IPS-20b (cell line): ENCODE data around the gene DCST1.

Experiments used
- H3K27ac ChIP-seq: one replicate; pipeline ENCODE4 v1.5.1; 2013; ENCODE audit warnings: low read length
- H3K27me3 ChIP-seq: 2 replicates; pipeline ENCODE4 v1.6.1; 2013; ENCODE audit warnings: mild to moderate bottlenecking, low read length, inconsistent platforms; ENCODE audit not compliant: insufficient read depth
- H3K36me3 ChIP-seq: 2 replicates; pipeline ENCODE4 v1.6.1; 2013; ENCODE audit warnings: low read depth, mild to moderate bottlenecking, inconsistent platforms, low read length, moderate library complexity; ENCODE audit not compliant: insufficient read depth
- H3K4me1 ChIP-seq: 2 replicates; pipeline ENCODE4 v1.6.1; 2013; ENCODE audit warnings: mild to moderate bottlenecking, control low read depth, inconsistent platforms, low read length, moderate library complexity; ENCODE audit not compliant: insufficient read depth
- H3K4me3 ChIP-seq: 2 replicates; pipeline ENCODE4 v1.5.1; 2013; ENCODE audit warnings: mild to moderate bottlenecking, low read length, inconsistent platforms
- H3K9ac ChIP-seq: 2 replicates; pipeline ENCODE4 v1.6.1; 2013; ENCODE audit warnings: low read depth, mild to moderate bottlenecking, inconsistent platforms, low read length, moderate library complexity
- H3K9me3 ChIP-seq: 2 replicates; pipeline ENCODE4 v1.6.1; 2013; ENCODE audit warnings: mild to moderate bottlenecking, low read depth, low read length, inconsistent platforms; ENCODE audit not compliant: insufficient read depth

Gene DCST1

DNA sequence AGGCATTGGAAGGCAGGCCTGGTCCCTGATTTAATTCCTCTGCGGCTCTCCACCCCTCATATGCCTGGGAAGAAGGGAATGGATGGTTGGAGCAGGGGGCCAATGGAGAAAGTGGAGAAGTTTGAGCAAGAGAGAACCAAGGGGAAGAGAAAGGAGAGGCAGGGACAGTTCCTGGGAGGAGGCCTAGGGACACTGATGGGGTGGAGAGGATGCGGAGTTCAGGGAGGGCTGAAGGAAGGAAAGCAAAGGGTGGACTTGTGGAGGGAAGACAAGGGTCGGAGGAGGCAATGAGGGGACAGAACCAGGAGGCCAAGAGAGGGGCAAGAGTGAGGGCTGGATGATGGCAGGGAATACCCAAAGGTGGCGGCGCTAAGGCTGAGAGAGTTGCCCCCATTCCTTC, 23.9 kb upstream of the DCST1 start:
- Histone ChIP-seq H3K27ac (no peak overlapping the region), H3K4me1 (peaks cover 19% of the 10 kb centered on the region; the same call in 1 of the 2 replicates), H3K9ac (no peak overlapping the region), H3K9me3 (no peaks in the 10 kb centered on the region), H3K36me3 (peaks cover 10% of the 10 kb centered on the region), H3K4me3 (no peak overlapping the region), H3K27me3 (no peaks in the 10 kb centered on the region)

DNA sequence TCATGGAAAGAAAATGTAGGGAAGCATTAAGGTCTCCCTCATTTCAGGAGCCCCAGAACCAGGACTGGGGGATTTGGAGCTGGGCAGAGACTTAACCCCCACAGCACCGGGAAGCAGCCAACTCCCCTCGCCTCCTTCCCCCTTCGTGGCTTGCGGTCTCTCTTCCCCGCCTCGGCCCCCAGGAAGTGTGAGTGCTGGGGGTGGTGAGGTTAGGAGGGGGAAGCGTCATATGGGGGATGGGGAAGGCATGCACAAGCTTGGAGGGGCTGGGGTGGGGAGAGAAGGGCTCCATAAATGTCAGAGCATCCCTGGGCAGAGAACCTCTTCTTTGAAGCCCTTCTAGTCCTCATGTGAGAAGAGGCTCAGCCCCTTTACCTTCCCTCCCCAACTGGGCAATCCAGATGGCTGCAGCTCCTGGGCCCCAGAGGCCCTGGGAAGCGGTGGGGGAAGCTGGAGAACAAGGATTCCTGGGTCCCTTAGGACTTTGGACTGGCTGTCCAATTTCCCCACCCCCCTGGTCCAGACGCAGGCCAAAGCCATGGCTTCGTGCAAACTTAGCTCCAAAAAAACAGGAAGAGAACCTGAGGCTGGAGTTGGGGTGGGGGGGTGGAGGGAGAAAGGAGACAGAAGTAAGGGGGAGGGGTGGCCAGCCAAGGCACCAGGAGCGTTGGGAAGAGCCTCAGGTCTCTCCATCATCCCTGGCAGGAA, 23.3 kb upstream of the DCST1 start:
- H3K27ac ChIP-seq: no peak overlapping the region

DNA sequence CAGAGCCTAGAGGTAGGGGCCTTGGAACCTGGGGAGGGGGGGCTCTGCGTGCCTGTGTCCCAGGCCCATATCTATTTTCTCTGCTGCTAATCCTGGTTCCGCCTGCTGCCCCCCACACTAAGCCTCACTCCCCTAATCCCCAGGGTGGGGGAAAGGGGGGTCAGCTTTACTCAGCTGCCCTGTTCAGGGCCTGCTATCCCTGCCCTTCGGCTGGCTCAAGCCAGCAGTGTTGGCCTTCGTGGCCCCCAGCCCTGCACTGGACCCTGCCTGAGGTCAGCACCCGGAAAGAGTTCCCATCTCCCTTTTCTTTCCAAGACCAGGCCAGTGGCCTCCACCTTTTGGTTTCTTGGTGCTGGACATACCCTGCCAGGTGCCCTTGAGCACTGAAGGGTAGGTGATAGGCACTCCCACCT, 22.6 kb upstream of the DCST1 start:
- Histone ChIP-seq H3K36me3 (peaks cover 21% of the 10 kb centered on the region), H3K9ac (no peak overlapping the region), H3K4me1 (peaks cover 14% of the 10 kb centered on the region; the same call in 1 of the 2 replicates), H3K4me3 (no peak overlapping the region), H3K9me3 (no peaks in the 10 kb centered on the region), H3K27me3 (no peaks in the 10 kb centered on the region), H3K27ac (no peak overlapping the region)

More for the DNA sequence above, 23.3 kb upstream of the DCST1 start:
- Histone ChIP-seq H3K27me3 (no peaks in the 10 kb centered on the region), H3K4me1 (peaks cover 15% of the 10 kb centered on the region; the same call in 1 of the 2 replicates), H3K9ac (no peak overlapping the region), H3K9me3 (no peaks in the 10 kb centered on the region), H3K36me3 (peaks cover 14% of the 10 kb centered on the region), H3K4me3 (no peak overlapping the region)

DNA sequence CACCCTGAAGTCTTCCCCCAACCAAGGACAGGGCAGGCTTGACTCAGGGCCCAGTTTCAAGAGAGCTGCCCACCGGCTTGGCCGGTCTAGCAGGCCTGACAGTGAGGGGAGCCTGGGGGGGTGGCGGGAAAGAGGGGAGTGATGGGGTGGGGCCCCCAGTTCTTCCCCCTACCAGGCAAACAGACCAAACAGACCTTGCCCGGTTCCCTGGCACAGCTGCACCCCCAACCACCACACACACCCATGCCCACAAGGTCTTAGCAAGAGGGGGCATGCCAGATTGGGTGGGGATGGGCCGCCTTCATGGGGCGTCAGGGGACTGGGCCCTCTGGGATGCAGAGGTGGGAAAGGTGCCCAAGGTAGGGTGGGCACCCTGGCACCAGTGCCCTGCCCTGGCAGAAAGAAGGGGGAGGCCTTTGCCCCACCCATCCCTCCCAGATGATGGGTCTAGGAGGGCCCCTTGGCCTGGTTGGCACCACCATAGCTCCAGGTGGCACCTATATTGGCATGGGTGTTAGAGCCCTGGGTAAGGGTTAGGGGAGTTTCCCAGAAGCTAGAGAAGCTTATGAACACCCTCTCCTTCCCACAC, 22.1 kb upstream of the DCST1 start:
- H3K9me3 ChIP-seq: no peaks in the 10 kb centered on the region
- H3K4me3 ChIP-seq: no peak overlapping the region
- H3K36me3 ChIP-seq: peaks cover 26% of the 10 kb centered on the region
- no peak overlapping the region for H3K9ac ChIP-seq
- no peak overlapping the region for H3K27ac ChIP-seq
- peaks cover 14% of the 10 kb centered on the region; the same call in 1 of the 2 replicates for H3K4me1 ChIP-seq
- no peaks in the 10 kb centered on the region for H3K27me3 ChIP-seq

DNA sequence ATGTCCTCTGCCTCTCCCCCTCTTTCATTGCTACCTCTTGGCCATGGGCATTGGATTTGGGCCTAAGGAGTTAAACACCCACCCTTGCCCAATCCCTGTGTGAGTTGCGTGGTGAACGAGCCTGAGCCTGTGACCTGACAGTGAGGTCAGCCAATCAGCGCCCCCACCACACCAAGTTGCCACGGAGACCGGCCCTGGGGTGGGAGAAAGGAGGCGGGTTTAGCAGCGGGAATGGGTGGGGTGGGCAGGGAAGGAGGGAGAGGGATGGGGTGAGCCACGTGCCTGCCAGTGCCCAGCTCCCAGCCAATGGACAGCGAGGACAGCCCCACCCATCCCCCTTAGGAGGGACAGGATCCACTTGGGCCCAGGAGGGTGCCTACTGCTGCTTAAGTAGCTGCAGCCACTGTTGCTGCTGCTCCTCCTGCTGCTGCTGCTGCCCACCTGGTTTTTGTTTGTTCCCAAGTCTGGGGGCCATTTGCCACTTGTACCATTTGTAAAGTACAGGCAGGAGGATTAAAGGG, 21.5 kb upstream of the DCST1 start:
- Histone ChIP-seq H3K36me3 (peaks cover 29% of the 10 kb centered on the region), H3K4me3 (peak overlapping the region; percentile 61), H3K27me3 (no peaks in the 10 kb centered on the region), H3K9me3 (no peaks in the 10 kb centered on the region), H3K27ac (peak overlapping the region; percentile 75), H3K4me1 (peaks cover 18% of the 10 kb centered on the region; the same call in 1 of the 2 replicates), H3K9ac (peak overlapping the region; percentile 66; the same call in 1 of the 2 replicates)

DNA sequence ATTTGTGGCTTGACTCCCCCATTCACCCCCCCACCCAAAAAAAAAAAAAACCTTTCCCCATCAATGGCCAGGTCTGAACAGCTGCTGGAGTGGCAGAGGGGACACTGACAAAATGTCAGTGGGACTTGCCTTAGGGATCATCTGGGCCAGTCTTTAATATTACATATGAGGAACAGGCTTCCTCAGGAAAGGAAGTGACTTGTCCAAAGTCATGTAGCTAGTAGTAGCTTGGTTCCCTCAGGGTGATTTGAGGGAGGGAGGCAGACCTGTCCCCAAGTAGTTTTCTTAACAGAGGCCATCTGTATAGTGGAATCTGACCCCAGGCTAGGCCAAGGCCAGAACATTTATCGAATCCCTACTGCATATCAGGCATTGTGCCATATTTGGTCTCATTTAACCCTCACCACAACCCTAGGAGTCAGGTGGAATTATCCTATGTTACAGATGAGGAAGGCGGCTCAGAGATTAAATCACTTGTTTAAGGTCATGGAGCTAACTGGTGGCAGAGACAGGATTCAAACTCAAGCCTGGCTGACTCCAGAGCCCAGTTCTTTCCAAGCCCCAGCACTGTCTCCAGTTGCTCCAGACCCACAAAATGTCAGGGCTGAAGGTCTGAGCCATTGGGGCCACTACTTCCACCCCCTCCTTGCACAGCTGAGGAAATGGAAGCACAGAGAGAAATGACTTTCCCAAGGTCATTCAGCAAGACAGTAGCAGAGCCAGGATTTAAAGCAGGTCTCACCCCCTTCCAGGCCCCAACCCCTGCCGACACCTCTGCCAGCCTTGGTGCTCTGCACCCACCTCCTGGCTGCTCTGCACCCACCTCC, 20.6 kb upstream of the DCST1 start:
- H3K4me3 ChIP-seq: peak overlapping the region; percentile 61; the same call in 1 of the 2 replicates
- peak overlapping the region; percentile 75 for H3K27ac ChIP-seq
- H3K4me1 ChIP-seq: peaks cover 16% of the 10 kb centered on the region; the same call in 1 of the 2 replicates
- H3K36me3 ChIP-seq: peaks cover 29% of the 10 kb centered on the region
- H3K9me3 ChIP-seq: no peaks in the 10 kb centered on the region
- peak overlapping the region; percentile 66; the same call in 1 of the 2 replicates for H3K9ac ChIP-seq
- no peaks in the 10 kb centered on the region for H3K27me3 ChIP-seq

DNA sequence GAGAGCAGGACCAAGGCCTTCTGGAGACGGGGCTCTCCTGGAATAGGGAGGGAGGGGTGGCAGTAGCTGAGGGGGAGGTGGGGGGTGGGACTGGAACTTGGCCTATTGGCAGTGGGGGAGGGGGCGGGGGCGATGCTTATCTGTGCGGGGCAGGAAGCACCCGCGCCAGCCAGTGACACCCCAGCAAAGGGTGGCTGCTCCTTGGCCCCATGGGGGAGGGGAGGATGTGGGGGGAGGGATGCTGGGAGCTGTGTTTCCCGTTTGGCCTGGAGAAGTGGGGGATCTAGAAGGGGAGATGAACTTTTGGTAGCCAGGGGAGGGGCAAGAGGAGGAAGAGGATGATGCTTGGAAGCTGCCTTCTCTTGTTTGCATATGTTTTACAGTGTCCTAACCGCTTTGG, 20.0 kb upstream of the DCST1 start:
- H3K4me3 ChIP-seq: no peak overlapping the region

DNA sequence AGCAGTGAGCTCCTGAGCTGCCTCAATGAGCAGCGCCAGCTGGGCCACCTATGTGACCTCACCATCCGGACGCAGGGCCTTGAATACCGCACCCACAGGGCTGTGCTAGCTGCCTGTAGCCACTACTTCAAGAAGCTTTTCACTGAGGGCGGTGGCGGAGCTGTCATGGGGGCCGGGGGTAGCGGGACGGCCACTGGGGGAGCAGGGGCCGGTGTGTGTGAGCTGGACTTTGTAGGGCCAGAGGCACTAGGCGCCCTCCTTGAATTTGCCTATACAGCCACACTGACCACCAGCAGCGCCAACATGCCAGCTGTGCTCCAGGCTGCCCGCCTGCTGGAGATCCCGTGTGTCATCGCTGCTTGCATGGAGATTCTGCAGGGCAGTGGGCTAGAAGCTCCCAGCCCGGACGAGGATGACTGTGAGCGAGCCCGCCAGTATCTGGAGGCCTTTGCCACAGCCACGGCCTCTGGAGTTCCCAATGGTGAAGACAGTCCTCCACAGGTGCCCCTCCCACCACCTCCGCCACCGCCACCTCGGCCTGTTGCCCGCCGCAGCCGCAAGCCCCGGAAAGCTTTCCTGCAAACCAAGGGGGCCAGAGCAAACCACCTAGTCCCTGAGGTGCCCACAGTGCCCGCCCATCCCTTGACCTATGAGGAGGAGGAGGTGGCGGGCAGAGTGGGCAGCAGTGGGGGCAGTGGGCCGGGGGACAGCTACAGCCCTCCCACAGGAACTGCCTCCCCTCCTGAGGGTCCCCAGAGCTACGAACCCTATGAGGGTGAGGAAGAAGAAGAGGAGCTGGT, 18.7 kb upstream of the DCST1 start:
- H3K36me3 ChIP-seq: peaks cover 29% of the 10 kb centered on the region
- H3K4me1 ChIP-seq: peaks cover 13% of the 10 kb centered on the region; the same call in 1 of the 2 replicates
- no peak overlapping the region for H3K27ac ChIP-seq

More for the DNA sequence above, 20.0 kb upstream of the DCST1 start:
- Histone ChIP-seq H3K27ac (no peak overlapping the region), H3K4me1 (peaks cover 13% of the 10 kb centered on the region; the same call in 1 of the 2 replicates), H3K9ac (no peak overlapping the region), H3K36me3 (peaks cover 29% of the 10 kb centered on the region), H3K9me3 (no peaks in the 10 kb centered on the region), H3K27me3 (no peaks in the 10 kb centered on the region)

DNA sequence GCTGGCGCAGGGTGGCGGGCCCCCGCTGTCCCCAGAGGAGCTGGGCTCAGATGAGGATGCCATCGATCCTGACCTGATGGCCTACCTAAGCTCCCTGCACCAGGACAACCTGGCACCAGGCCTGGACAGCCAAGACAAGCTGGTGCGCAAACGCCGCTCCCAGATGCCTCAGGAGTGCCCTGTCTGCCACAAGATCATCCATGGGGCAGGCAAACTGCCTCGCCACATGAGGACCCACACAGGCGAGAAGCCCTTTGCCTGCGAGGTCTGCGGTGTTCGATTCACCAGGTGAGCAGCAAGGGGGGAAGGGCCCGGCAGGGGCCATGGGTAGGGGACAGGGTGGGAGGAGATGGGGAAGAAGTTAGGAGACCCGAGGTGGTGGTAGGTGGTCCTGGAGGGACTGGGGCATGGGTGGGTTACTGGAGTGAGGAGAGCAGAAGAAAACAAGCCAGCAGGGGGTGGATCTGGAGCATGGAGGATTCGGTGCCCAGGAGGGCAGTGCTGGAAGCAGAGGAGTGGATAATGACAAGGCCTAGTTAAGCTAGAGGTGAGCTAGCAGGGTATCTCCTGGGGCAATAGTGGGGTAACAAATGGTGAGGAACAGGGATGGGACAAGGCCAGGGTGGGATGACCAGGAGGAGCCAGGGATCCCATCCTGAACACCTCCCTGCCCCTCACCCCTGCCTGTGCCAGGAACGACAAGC, 17.9 kb upstream of the DCST1 start:
- Histone ChIP-seq H3K36me3 (peaks cover 29% of the 10 kb centered on the region), H3K9me3 (no peaks in the 10 kb centered on the region), H3K27me3 (no peaks in the 10 kb centered on the region), H3K4me1 (peaks cover 13% of the 10 kb centered on the region; the same call in 1 of the 2 replicates), H3K9ac (no peak overlapping the region), H3K4me3 (no peak overlapping the region), H3K27ac (no peak overlapping the region)

More for the DNA sequence above, 18.7 kb upstream of the DCST1 start:
- Histone ChIP-seq H3K4me3 (no peak overlapping the region), H3K9ac (no peak overlapping the region), H3K27me3 (no peaks in the 10 kb centered on the region), H3K9me3 (no peaks in the 10 kb centered on the region)

DNA sequence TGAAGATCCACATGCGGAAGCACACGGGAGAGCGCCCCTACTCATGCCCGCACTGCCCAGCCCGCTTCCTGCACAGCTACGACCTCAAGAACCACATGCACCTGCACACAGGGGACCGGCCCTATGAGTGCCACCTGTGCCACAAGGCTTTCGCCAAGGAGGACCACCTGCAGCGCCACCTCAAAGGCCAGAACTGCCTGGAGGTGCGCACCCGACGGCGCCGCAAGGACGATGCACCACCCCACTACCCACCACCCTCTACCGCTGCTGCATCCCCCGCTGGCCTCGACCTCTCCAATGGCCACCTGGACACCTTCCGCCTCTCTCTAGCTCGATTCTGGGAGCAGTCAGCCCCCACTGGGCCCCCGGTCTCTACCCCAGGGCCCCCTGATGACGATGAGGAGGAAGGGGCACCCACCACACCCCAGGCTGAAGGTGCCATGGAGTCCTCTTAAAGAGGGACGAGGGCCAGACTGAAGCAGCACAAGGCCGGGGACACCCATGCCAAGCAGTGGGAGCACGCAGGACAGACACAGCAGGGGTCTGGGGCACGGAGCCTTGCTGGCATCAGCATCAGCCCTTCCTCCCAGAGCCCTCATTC, 17.3 kb upstream of the DCST1 start:
- Histone ChIP-seq H3K36me3 (peaks cover 29% of the 10 kb centered on the region), H3K27ac (peak overlapping the region; percentile 45), H3K4me1 (peaks cover 13% of the 10 kb centered on the region; the same call in 1 of the 2 replicates), H3K27me3 (no peaks in the 10 kb centered on the region), H3K9me3 (no peaks in the 10 kb centered on the region), H3K4me3 (peak overlapping the region; percentile 59; the same call in 1 of the 2 replicates), H3K9ac (peak overlapping the region; percentile 72; the same call in 1 of the 2 replicates)
